NCI-H1105 treated with DMSO at 0.1 percent for 48 hours (cell line): ENCODE data around the gene PLXNA2.

Experiments used
- DNase-seq: peaks from one replicate; lab custom pipeline; 2025; lab: John Stamatoyannopoulos, UW

PLXNA2 gene

GRCh38 chr1:208040821-208041297 is 203.3 kb downstream of the PLXNA2 start:
- no peak for DNase-seq

DNA sequence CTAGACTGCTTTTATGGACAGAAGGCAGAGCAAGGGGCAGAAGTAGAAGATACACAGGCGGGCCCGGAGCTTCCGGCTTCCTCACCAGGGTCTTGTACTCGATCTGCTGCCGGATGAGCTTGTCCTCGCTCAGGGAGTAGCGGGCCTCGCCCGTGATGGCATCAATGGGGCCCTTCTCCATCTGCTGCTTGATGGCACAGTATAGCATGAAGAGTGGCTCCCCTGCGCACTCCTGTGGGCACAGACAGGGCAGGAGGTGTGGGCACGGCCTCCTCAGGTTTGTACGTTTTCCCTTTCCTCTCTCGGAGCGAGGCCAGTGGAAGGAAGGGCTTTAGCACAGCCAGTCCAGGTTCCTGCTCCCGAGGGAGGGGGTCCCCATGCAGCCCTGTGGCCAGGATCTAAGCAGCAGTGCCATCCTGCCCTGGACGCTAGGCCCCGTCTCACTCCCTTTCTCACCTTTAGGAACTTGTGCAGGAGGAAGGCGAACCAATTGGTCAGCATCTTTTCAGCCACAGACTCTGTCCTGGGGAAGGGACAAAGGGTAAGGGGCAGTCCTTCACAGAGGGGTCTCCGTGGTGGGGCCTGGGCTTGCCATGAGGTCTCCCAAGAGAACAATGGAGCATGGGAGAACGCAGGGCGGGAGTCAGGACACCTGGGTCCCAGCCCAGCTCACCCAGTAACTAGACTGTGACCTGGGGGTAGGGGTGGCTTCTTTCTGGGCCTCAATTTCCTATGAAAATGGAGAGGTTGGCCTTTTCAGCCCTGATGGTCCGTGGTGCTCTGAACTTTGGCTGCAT is 204.4 kb downstream of the PLXNA2 start:
- no peak for DNase-seq

- no peak for DNase-seq
Measured at GRCh38 chr1:208038303-208038702, 205.9 kb downstream of the PLXNA2 start.

DNA sequence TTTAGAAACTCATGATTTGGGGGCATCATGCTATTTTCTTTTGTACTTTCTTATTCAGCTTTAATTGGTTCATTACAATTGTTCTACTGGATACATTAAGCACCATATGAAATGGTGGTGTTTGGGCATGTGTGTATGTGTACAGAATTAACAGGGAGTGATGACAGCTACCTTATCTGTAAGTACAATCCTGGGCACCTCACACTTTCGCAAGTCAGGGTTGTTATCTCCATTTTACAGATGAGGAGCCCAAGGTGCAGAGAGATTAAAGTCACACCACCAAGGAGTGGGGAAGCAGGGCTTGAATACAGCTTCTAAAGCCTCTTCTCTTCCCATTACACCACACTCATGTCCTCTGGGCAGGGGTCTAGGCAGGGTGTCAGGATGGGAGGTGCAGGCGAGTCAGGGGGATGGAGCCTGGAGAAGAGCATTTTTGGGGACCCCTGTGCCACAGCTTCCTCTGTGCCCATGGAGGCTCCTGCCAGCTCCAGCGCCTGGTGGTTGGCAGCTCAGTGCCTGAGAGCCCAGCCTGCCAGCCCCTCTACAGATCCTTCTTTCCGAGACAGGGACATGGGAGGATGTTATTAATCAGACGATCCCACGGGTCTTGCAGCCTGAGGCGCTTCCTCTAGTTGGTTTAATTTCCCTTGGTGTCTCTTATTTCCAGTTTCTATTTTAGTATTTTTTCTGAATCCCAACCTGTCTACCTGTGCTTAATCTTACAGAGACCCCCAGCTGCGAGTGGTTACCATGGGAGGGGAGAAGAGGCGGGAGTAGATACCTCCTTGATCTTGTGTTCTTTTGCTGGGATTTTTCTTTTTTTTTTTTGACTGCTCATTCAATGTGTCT is 207.0 kb downstream of the PLXNA2 start:
- DNase-seq, result no peak

GRCh38 chr1:208036106-208036808 is 207.9 kb downstream of the PLXNA2 start:
- DNase-seq, result no peak

- no peak for DNase-seq
Measured at GRCh38 chr1:208034135-208034534, 210.0 kb downstream of the PLXNA2 start.

- no peak for DNase-seq
Measured at GRCh38 chr1:208033236-208033635, 210.9 kb downstream of the PLXNA2 start.

GRCh38 chr1:208031932-208032320 is 212.3 kb downstream of the PLXNA2 start:
- no peak for DNase-seq

DNA sequence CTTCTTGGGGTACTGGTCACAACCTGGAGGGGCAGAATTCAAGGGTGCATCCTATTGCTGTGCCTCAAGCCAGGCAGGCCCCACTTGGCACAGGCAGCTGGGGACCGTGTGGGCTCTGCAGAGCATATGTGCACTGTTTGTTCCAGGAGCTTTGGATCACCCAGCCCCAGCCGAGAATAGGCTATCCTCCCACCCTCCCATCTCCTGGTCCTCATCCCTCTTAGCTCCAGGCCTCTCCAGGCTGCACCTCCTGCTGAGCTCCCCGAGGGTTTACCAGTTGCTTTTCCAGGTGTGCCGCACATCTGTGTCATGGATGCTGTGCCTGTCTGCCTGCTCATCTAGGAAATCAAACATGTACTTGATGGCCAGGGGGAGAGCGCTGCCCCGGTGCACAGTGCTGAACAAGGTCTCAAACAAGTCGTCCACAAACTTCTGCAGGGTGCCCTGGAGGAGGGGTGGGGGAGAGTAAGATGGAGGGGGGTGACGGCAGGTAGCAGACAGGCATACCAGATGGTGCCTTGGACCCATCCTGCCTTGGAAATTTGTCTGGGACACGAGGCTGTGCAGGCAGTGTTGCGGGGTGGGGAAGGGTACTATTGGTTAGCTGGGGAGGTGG is 212.8 kb downstream of the PLXNA2 start:
- DNase-seq, result no peak

DNA sequence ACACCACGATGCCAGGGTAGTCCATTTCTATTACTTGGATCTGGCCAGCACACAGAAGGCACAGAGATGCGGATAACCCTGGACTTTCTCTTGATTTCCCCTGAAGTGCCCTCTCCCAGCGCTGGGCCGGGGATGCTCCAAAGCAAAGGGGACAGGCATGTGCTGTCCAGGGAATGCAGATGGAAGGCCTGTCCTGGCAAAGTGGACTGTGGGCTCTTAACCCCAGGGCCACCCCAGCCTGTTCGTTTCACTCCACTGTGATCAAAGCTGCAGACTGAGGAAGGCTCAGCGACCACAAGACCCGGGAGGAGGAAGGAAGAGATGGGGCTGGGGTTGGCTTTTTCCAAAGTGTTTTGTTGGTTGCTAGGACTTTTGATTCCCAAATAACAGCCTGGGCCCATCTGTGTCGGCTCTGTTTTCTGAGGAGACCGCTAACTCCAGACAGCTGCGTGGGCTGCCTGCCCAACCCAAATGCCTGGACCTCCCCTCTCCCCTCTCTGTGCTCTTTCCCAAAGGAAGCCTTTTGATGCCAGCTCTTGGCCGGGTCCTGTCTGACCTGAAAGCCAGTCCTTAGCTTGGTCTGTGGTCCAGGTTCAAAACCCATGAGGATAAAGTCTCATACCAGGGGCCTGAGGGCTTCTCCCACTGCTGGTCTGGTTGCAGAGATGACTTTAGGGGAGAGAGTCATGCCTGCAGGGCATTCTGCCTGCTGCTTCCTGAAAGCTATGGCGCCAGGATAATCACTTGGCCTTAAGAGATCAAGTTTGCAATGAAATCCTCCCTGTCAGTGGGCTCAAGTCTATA is 213.7 kb downstream of the PLXNA2 start:
- DNase-seq, result no peak

DNA sequence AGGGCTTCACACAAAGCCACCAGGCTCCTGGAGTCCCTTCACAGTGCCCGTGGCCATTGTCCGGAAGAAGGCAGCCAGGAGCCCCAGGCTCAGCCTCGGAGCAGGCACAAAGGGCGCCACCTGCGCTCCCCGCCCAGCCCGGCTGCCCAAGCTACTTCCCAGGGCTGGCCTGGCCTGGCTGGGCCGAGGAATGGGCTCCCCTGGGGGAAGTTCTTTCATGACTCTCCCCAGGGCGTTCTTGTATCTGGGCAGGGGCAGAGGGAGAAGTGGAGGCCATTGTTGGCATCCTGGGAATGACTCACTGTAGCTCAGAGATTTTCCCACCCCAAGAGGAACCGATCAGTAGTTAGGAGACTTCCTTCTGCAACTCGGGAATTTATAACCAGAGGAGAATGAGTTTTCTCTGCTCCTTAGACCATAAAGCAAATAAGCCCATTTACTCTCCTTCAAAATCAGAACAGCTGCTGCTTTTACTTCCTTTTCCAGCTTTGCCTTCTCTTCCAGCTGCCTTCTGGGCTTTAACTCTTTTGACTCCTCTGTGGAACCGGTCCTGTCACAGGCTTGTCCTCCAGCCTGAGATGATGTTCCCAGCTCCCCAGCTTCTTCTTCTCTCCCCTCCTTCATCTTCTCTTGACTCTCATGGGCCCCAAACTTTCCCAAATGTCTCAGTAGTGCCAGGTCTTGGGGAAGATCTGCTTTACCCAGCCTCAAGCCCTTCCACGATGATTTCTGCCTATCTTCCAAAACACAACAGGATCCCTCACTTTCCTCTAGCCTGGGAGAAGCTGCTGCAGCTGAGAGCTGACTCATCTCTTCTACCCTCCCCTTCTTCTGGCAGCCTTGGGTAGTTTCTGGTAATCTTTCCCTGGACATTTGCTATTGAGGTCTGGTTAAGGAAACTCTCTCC is 214.6 kb downstream of the PLXNA2 start:
- DNase-seq, result no peak

DNA sequence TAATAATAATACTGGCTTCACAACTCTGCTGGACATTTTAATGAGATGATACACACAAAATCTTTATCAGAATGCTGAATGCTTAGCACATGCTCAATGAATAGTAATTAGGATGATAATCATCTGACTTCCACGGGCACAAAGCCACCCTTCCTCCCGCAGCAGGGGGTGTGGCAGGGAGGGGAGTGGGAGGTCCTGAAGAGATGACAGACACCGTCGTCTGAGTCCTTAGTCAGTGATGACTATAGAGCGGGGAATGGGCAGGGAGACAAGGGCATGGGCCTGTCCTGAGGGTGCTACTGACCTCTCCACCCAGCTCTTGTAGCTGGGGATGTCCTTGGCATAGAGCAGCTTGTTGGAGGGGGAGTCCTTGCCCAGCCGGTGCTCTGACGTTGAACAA is 215.7 kb downstream of the PLXNA2 start:
- no peak for DNase-seq

GRCh38 chr1:208027861-208028260 is 216.3 kb downstream of the PLXNA2 start:
- no peak for DNase-seq

DNA sequence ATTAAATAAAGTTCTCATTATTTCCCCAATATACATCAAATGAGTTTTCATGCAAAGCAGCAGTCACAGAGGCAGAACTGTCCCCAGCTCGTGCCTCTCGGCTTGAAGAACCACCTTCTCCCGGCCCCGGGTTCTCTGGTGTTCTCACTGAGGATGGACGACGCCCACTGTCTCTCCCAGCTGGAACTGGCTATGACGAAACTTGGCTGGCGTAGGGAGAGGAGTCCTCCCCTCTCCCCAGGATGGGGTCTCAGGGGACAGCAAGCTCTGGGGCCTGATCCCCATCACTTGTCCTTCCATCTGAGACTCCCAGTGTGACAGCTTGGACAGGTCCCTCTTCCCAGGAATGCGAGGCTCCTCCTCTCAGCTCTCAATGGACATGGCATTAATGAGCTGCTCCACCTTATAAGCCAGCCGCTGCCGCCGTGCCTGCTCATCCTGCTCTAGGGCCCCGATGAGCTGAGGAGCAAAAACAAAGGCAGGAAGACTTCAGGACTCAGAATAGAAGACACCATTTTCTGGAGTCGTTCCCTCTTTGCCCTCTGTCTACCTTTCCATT is 217.2 kb downstream of the PLXNA2 start:
- no peak for DNase-seq

- DNase-seq, result no peak
Measured at GRCh38 chr1:208025031-208025430, 219.2 kb downstream of the PLXNA2 start.

- DNase-seq, result no peak
Measured at GRCh38 chr1:208024406-208024805, 219.8 kb downstream of the PLXNA2 start.

DNA sequence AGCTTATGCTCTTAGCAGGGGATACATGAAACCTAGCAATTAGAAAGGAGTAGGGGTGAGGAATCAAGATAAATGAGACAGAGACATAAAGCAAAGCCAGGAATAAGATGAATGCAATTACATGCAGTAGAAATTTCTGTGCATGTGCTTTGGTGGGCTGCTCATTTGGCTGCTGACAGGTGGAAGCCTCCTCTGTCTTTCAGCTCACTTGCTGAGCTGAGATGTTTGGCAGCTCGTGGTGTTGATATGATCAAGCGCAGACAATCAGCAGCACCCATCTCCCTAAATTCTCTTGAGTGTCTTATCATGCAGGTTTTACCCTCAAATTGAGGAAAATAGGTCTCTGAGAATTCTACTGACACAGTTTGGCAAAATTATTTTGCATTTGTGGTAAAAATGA is 224.9 kb downstream of the PLXNA2 start:
- no peak for DNase-seq

- no peak for DNase-seq
Measured at GRCh38 chr1:208015255-208015654, 228.9 kb downstream of the PLXNA2 start.

DNA sequence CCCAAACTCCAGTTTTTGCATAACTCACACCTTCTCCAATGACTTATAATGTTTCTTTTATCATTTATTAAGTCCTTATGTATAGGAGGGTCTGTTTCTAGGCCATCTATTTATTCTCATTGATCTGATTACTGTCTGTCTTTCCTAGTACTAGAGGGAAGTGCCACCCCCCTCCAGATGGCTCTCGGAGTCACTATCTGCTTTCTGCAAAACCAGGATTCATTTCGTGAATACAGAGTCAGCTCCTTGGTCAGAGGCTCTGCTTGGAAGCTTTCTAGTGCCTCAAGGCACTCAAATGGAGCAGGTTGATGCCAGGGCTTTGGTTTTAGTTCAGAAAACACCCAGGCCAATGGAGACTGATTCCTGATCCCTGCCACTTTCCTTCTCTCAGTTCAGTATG is 231.0 kb downstream of the PLXNA2 start:
- no peak for DNase-seq

- DNase-seq, result no peak
Measured at GRCh38 chr1:208012721-208013120, 231.5 kb downstream of the PLXNA2 start.
